Thyroid gland (tissue), 4 donors: Measurements from ENCODE around the gene COMMD4.
"Not testable (repeated sequence)": the region's sequence is repeated elsewhere in the genome, so short reads cannot be mapped to it uniquely, and the experiment has no call there.

Source experiments
- POLR2A ChIP-seq, 2 donors: fragments of 450-650 bp; IDR thresholded peaks; one replicate each; pipeline ENCODE4 v1.6.1; 2017; ENCODE audit warnings: antibody characterized with exemption in 2 of 2, mild to moderate bottlenecking in 2 of 2, moderate library complexity in 1 of 2
- TF ChIP-seq, protein P1 (sequence below), 6 experiments: fragments of 200-600 bp in 3 of 6; fragments of 450-650 bp in 3 of 6; sonication (generic) in 3 of 6; IDR thresholded peaks; one replicate each; pipeline ENCODE4 v1.5.1; 2016 to 2019; ENCODE audit warnings: antibody characterized with exemption in 6 of 6, mild to moderate bottlenecking in 2 of 6, inconsistent platforms in 1 of 6, moderate library complexity in 1 of 6

GRCh38 chr15:75319231-75319897 is 16.5 kb upstream of the COMMD4 start:
- TF ChIP-seq, protein P1, sequence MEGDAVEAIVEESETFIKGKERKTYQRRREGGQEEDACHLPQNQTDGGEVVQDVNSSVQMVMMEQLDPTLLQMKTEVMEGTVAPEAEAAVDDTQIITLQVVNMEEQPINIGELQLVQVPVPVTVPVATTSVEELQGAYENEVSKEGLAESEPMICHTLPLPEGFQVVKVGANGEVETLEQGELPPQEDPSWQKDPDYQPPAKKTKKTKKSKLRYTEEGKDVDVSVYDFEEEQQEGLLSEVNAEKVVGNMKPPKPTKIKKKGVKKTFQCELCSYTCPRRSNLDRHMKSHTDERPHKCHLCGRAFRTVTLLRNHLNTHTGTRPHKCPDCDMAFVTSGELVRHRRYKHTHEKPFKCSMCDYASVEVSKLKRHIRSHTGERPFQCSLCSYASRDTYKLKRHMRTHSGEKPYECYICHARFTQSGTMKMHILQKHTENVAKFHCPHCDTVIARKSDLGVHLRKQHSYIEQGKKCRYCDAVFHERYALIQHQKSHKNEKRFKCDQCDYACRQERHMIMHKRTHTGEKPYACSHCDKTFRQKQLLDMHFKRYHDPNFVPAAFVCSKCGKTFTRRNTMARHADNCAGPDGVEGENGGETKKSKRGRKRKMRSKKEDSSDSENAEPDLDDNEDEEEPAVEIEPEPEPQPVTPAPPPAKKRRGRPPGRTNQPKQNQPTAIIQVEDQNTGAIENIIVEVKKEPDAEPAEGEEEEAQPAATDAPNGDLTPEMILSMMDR (IDR thresholded peaks at IDR 0.05) = not testable (repeated sequence)
- not testable (repeated sequence) for TF ChIP-seq POLR2A (IDR thresholded peaks at IDR 0.05)
